ENCODE data around the gene NFKB2. TPM values are rescaled to one million over a fixed set of nuclear protein-coding genes. Genes with fewer than 3 reads are reported as not detected.

NFKB2 gene
- polyA plus RNA-seq, 3 donors: 15.2 to 23.8 (median 22.9) TPM

- no peak for DNase-seq (ENCODE audit: extremely low read depth in 1 of 11, low read depth in 9 of 11, low spot score in 4 of 11)
These were observed 24.0 kb downstream of the NFKB2 start for GRCh38 chr10:102419269-102420180.

- DNase-seq (ENCODE audit: extremely low read depth in 1 of 11, low read depth in 9 of 11, low spot score in 4 of 11): no peak
These were observed 24.7 kb downstream of the NFKB2 start for GRCh38 chr10:102420181-102420713.

- DNase-seq (ENCODE audit: extremely low read depth in 1 of 11, low read depth in 9 of 11, low spot score in 4 of 11): peak; percentile 94 to 99 (median 97)
These were observed 25.4 kb downstream of the NFKB2 start, which contains the start of gene FBXL15 for GRCh38 chr10:102420714-102421506. TSS of gene FBXL15 (plus strand) at chr10:102420836. CDS start at chr10:102421130, 294 bp downstream.

- no peak for DNase-seq (ENCODE audit: extremely low read depth in 1 of 11, low read depth in 9 of 11, low spot score in 4 of 11)
These were observed 25.9 kb downstream of the NFKB2 start for GRCh38 chr10:102421507-102421756.

- no peak for DNase-seq (ENCODE audit: extremely low read depth in 1 of 11, low read depth in 9 of 11, low spot score in 4 of 11)
These were observed 26.4 kb downstream of the NFKB2 start for GRCh38 chr10:102421757-102422512.

- DNase-seq (ENCODE audit: extremely low read depth in 1 of 11, low read depth in 9 of 11, low spot score in 4 of 11): no peak
These were observed 27.1 kb downstream of the NFKB2 start for GRCh38 chr10:102422545-102423129.

GRCh38 chr10:102423372-102423968, 28.0 kb downstream of the NFKB2 start:
- no peak for DNase-seq (ENCODE audit: extremely low read depth in 1 of 11, low read depth in 9 of 11, low spot score in 4 of 11)

GRCh38 chr10:102424145-102424544, 28.6 kb downstream of the NFKB2 start:
- no peak for DNase-seq (ENCODE audit: extremely low read depth in 1 of 11, low read depth in 9 of 11, low spot score in 4 of 11)

GRCh38 chr10:102424916-102425315, 29.4 kb downstream of the NFKB2 start:
- no peak for DNase-seq (ENCODE audit: extremely low read depth in 1 of 11, low read depth in 9 of 11, low spot score in 4 of 11)

- no peak for DNase-seq (ENCODE audit: extremely low read depth in 1 of 11, low read depth in 9 of 11, low spot score in 4 of 11)
These were observed 29.9 kb downstream of the NFKB2 start for GRCh38 chr10:102425444-102425843.

- DNase-seq (ENCODE audit: extremely low read depth in 1 of 11, low read depth in 9 of 11, low spot score in 4 of 11): no peak
These were observed 31.3 kb downstream of the NFKB2 start for GRCh38 chr10:102426803-102427287.

- DNase-seq (ENCODE audit: extremely low read depth in 1 of 11, low read depth in 9 of 11, low spot score in 4 of 11): no peak
These were observed 34.0 kb downstream of the NFKB2 start for GRCh38 chr10:102429468-102429867.

- no peak for DNase-seq (ENCODE audit: extremely low read depth in 1 of 11, low read depth in 9 of 11, low spot score in 4 of 11)
These were observed 36.1 kb downstream of the NFKB2 start for GRCh38 chr10:102431452-102432124.

- peak; percentile 91 to 99 (median 97) for DNase-seq (ENCODE audit: extremely low read depth in 1 of 11, low read depth in 9 of 11, low spot score in 4 of 11)
These were observed 36.9 kb downstream of the NFKB2 start, which contains the start of gene CUEDC2 for GRCh38 chr10:102432162-102432950. TSS of gene CUEDC2 (minus strand) at chr10:102432574. CDS start at chr10:102425188, 7,386 bp downstream.

- DNase-seq (ENCODE audit: extremely low read depth in 1 of 11, low read depth in 9 of 11, low spot score in 4 of 11): no peak
These were observed 38.1 kb downstream of the NFKB2 start for GRCh38 chr10:102433619-102434046.

GRCh38 chr10:102434394-102435132, 39.1 kb downstream of the NFKB2 start:
- DNase-seq (ENCODE audit: extremely low read depth in 1 of 11, low read depth in 9 of 11, low spot score in 4 of 11): no peak

Data from renal cortex interstitium (tissue), 11 donors.